PC-9 (cell line): ENCODE results near the gene GNA15.

Source experiments
- EZH2 ChIP-seq: fragments of 200-600 bp; sonication (generic); IDR thresholded peaks from 2 replicates; pipeline ENCODE4 v1.8.0; 2017; ENCODE audit warnings: antibody characterized with exemption, low read depth
- TF ChIP-seq, protein P1 (sequence below): fragments of 200-600 bp; sonication (generic); conservative IDR thresholded peaks from 2 replicates; pipeline ENCODE4 v1.6.1; 2017; ENCODE audit warnings: mixed run types, antibody characterized with exemption, mild to moderate bottlenecking, moderate library complexity

DNA sequence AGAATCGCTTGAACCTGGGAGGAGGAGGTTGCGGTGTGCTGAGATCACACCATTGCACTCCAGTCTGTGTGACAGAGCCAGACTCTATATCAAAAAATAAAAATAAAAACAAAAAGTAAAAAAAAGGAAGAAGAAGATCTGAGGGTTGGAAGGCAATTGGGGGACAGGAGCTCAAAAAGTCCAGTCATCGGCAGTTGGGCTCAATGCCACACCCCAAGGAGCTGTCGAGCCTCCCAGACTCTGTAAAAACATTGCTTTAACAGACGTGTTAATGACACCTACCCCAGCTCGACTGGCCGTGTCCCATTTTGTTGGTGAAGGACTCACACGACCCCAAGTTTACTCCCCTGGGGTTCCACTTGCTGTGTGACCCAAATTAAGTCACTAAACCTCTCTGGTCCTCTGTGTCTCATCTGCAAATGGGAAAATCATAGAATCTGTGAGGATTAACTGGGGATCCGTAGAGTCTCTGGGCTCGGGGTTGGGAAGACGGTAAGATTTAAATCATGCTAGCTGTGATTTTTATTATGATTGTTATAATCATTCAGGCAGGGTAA, 7.0 kb downstream of the GNA15 start:
- TF ChIP-seq, protein P1, sequence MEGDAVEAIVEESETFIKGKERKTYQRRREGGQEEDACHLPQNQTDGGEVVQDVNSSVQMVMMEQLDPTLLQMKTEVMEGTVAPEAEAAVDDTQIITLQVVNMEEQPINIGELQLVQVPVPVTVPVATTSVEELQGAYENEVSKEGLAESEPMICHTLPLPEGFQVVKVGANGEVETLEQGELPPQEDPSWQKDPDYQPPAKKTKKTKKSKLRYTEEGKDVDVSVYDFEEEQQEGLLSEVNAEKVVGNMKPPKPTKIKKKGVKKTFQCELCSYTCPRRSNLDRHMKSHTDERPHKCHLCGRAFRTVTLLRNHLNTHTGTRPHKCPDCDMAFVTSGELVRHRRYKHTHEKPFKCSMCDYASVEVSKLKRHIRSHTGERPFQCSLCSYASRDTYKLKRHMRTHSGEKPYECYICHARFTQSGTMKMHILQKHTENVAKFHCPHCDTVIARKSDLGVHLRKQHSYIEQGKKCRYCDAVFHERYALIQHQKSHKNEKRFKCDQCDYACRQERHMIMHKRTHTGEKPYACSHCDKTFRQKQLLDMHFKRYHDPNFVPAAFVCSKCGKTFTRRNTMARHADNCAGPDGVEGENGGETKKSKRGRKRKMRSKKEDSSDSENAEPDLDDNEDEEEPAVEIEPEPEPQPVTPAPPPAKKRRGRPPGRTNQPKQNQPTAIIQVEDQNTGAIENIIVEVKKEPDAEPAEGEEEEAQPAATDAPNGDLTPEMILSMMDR, result no peak
- no peak for TF ChIP-seq EZH2
